Measurements from ENCODE around the gene IGDCC3. TPM values are rescaled to one million over a fixed set of nuclear protein-coding genes. Genes with fewer than 3 reads are reported as not detected.
A peak's percentile ranks its signal among the peaks of the same experiment; 100 is the strongest.

Gene IGDCC3
- total and polyA plus RNA-seq, 2 donors (not counting 3 experiments of a cell fraction or from before 2014, with no cell fraction given) = 0.03 TPM; not detected in 1

- dilution Hi-C loops (cut with MboI; ENCODE audit: extremely low pct_ligation_motif_present, low sequenced_read_pairs) (no loop called here), intact Hi-C loops (cut with micrococcal nuclease) (loop anchor here (1.0 to 2.0 kb wide), 2 partner anchors 8 to 120 kb away; partner anchors contain the start of genes CLPX and RNU5A-1)
- Histone ChIP-seq H3K27ac (ENCODE audit: insufficient read depth, low read depth, low read length) (peak within 1 kb of the TSS; percentile 100), H3K9me3 (replicated peaks; ENCODE audit: control insufficient read depth, insufficient read depth, low read length) (no peaks in the 10 kb centered on the region), H3K27me3 (ENCODE audit: control insufficient read depth in 2 of 2, insufficient read depth in 2 of 2, low read length in 2 of 2) (peaks cover 0 to 2% of the 10 kb centered on the region in 2 experiments), H3K36me3 (ENCODE audit: control insufficient read depth in 2 of 2, extremely low read depth in 1 of 2, insufficient read depth in 2 of 2, low read length in 2 of 2) (no peaks in the 10 kb centered on the region), H3K9ac (replicated peaks; ENCODE audit: extremely low read depth, insufficient read depth, low read length) (peak within 1 kb of the TSS; percentile 98), H4K20me1 (replicated peaks; ENCODE audit: control insufficient read depth, extremely low read depth, insufficient read depth, low read length) (no peaks in the 10 kb centered on the region), H3K9me1 (replicated peaks; ENCODE audit: control insufficient read depth, extremely low read depth, insufficient read depth, low read length) (no peaks in the 10 kb centered on the region), H3K4me3 (replicated peaks in 1 of 3; ENCODE audit: insufficient read depth in 1 of 3, low read depth in 1 of 3, low read length in 3 of 3) (peak within 1 kb of the TSS; percentile 49 to 82 (median 53)), H3K4me1 (ENCODE audit: control insufficient read depth, extremely low read depth, insufficient read depth, low read length) (peaks cover 9% of the 10 kb centered on the region), H3K79me2 (ENCODE audit: control insufficient read depth, insufficient read depth, low read length) (no peaks in the 10 kb centered on the region), H2AFZ (ENCODE audit: low read depth, low read length) (peak within 1 kb of the TSS; percentile 99), H3K4me2 (ENCODE audit: insufficient read depth, low read length) (peak within 1 kb of the TSS; percentile 99)
- TSS peak; percentile 99 for BruUV-seq (replicated peaks)
- DNase-seq (ENCODE audit: low read depth, low spot score) = peak; percentile 92
- FAIRE-seq = peak; percentile 89
- POLR2A ChIA-PET = interaction anchor here (0.5 to 1.9 kb wide), 32 partner anchors 8 to 1439 kb away, joined by 3 to 39 read pairs (median 4); partner anchors contain the start of genes CLPX, PARP16, PLEKHO2 and UBAP1L
- TF ChIP-seq CTCF (IDR thresholded peaks at IDR 0.05; ENCODE audit: extremely low read depth in 1 of 2, insufficient read depth in 1 of 2, low read depth in 1 of 2, low read length in 2 of 2) (peak; percentile 76 to 87), POLR2AphosphoS5 (IDR thresholded peaks at IDR 0.05; ENCODE audit: insufficient read depth, low read depth, low read length) (peak; percentile 100), MAX (IDR thresholded peaks at IDR 0.05; ENCODE audit: insufficient read depth, insufficient read length) (peak; percentile 29), MYC (IDR thresholded peaks at IDR 0.05; ENCODE audit: low read depth, low read length) (no peak), EZH2 (IDR thresholded peaks at IDR 0.05; ENCODE audit: borderline replicate concordance, low read depth, low read length, severe bottlenecking) (no peak), POLR2A (IDR thresholded peaks at IDR 0.05; ENCODE audit: low read depth, low read length) (peak; percentile 100), JUN (IDR thresholded peaks at IDR 0.05; ENCODE audit: borderline replicate concordance, insufficient read depth, insufficient read length, low read depth) (peak; percentile 15), GATA2 (IDR thresholded peaks at IDR 0.05; ENCODE audit: insufficient read depth, insufficient read length, low read depth, low read length) (no peak), FOS (IDR thresholded peaks at IDR 0.05; ENCODE audit: borderline replicate concordance, insufficient read depth, low read length) (no peak)
- CTCF ChIA-PET = interaction anchor here (0.8 to 2.1 kb wide), 9 partner anchors 8 to 119 kb away, joined by 3 to 14 read pairs (median 4); partner anchors contain the start of genes CLPX and PARP16
Measured at GRCh38 chr15:65304381-65305149, 73.2 kb downstream of the IGDCC3 start, which contains the start of gene RNU5B-1. RNU5B-1 (plus strand) TSS chr15:65304677.
